NCI-H526 treated with DMSO at 0.1 percent for 48 hours (cell line): ENCODE measurements around the gene TEX2.

Source experiments
- DNase-seq: peaks from one replicate; lab custom pipeline; 2025; lab: John Stamatoyannopoulos, UW

The TEX2 gene

DNA sequence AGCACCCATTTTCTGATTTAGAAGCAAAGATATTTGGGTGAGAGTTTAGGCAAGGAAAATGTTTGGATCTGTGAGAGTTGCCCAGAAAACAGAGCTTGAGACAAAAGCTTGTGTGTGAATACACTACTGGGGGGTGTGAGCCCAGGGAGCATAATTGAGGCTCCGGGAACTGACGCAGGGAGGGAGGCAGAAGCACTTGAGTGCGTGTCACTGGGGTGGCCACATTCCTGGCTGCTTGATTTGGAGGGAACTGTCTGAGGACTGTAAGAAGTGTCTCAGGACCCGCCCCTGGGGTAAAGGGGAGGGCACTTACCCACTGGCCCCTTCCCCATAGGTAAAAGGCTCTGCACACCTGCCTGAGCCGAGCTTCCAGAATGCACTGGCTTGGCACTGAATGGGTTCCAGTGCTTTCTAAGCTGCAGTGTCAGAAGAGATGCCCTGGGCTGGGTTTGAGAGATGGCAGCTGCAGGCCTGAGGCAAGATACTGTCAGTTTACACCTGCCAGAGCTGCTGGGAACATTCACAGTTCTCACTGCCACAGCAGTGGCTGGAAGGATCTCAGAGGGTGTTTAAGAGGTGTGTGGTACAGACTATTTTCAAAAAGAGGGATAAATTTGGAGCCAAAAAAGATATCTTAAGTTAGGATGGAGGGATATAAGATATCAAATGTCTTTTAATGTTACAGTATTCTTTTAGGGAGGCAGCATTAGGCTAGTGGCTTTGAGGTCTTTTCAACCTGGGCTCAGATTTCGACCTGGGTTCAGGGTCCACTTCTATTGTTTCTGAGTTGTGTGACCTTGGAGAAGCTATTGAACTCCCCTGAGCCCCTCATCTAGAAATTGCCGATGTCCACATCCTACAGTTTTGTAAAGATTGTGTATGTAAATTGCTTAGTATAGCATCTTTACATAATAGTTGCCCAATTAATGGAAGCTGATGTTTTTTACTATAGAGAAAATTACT is 6.9 kb upstream of the TEX2 start:
- DNase-seq, result no peak

GRCh38 chr17:64264891-64265290 is 1.8 kb upstream of the TEX2 start:
- no peak for DNase-seq

DNA sequence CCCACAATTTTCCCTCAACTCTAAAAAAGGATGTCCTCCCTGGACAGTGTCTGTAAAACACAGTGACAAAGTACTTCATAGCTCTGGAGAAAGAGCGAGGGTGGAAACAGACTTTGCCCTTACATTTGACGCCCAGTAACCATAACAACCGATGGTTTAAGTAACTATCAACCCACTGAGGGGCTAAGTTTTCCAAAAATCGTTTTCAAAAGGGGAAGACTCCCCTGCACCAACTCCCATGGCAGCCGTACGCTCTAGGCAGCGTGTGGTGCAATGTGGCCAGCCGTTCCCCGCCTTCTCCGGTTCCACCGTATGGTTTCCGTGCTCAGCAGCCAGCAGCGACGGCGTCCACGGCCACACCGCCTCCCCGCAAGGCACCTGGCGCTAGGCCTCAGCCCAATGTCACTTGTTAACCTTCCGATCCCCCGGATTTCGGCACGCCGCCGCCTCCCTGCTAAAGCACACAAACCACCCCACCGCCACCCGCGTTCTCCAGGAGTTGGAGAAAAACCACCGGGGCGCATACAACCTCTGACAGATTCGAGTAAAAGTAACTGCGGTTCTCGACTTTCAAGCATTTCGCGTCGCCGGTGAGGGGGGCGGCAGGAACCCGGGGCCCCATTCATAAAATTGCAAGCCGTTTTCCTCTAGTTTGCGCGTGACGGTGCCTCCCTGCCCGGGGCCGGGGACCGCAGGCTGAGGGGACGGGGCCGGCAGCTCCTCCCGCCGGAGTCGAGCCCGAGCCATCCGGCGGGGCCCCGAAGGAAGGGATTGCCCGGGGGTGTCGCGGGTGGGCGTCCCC is 661 bp downstream of the TEX2 start:
- peak; percentile 39 for DNase-seq

DNA sequence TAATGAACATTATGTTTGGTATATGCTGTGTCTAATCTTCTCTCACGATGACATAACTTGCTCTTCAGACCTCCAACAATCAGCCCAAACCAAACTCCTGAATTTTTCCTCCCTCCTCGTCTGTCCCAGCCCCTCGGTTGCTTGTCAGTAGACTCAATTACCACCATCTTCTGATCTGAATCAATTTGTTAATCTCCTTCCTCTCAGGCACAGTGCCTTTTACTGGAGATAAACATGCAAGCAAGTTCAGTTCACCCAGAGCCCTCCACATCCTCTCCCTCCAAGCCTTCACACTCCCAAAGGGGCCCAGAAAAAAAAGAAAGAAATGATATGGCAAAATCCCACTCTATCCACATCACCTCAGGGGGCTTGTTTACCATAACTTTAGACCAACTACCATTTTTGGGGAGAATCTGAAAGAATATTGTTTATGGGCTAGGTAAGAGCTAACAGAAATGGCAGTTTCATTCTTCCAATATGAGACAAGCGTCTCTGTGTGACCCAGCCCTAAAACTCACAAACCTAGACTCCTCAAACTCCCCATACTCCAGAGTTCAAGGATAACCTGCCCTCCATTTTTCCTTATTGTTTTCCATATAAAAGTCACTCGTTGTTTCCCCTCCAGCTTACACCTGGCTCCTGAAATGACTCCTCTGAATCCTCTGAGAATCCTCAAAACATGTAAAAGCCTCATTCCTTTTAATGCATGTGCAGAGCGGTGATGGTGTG is 1.5 kb downstream of the TEX2 start:
- DNase-seq, result no peak

GRCh38 chr17:64260886-64261285 is 2.2 kb downstream of the TEX2 start:
- no peak for DNase-seq

DNA sequence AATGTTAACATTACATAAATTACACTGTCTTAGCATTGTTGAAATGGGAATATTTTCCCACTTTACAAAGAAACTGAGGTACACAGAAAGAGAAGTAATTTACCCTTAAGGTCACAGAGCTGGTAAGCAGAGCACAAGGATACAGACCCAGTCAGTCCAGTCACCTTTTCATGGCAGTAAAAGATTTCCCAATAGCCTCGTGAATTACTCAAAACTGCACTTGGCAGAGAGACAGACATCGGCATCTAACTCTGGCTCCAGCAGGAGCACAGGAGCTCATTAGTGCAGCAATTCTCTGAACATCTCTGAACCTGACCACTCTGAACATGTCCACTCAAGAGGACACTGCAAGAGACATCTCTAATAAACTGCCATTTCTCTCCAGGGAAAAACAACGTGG is 3.1 kb downstream of the TEX2 start:
- no peak for DNase-seq

DNA sequence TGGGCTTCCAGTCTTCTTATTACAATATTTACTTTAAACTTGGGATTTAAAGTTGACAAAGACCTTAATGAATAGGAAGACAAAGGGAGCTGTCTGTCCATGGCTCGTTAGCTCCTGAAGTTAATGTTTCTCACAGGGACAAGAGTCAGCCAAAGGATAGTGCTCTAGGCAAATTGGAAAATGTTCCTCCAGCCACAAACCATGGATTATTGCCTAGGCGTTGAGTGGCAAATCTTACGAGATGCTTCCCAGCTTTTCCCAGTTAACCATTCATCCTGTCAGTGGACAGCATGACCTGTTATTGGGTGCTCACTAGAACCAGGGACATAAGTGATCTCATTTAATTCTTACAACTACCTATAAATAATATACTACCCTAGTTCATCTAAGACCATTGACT is 3.6 kb downstream of the TEX2 start:
- DNase-seq, result no peak

- DNase-seq, result no peak
These were observed 5.9 kb downstream of the TEX2 start for GRCh38 chr17:64256913-64257807.

DNA sequence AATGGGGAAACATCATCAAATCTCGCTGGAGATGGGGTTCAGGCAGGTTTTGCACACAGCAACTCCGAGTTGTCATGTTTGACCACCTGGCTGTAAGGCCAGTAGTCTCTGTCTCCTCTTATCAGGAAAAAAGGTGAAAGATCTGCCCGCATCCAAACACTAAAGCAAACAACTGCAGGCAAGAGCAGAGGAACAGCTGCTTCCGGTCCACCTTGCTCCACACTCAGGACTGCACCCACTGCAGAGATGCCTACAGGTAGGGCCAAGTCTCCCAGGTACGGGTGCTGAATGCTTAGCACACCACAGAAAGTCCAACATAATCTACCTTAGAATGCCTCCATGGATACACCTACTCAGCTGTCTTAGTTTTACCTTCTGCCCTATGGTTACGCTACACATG is 7.3 kb downstream of the TEX2 start:
- no peak for DNase-seq

DNA sequence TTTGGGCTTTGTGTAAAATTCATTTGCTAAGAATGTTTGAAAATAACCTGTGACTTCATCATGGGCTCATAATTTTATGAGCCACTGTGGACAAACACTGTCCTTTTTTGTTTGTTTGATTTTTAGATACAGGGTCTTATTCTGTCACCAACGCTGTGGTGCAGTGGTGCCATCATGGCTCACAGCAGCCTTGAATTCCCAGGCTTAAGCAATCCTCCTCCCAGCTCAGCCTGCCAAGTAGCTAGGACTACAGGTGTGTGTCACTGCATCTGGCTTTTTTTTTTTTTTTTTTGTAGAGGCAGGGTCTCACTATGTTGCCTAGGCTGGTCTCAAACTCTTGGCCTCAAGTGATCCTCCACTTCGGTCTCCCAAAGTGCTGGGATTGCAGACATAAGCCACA is 8.3 kb downstream of the TEX2 start:
- no peak for DNase-seq

GRCh38 chr17:64253470-64253869 is 9.6 kb downstream of the TEX2 start:
- no peak for DNase-seq

- DNase-seq, result no peak
These were observed 10.2 kb downstream of the TEX2 start for GRCh38 chr17:64252831-64253230.

DNA sequence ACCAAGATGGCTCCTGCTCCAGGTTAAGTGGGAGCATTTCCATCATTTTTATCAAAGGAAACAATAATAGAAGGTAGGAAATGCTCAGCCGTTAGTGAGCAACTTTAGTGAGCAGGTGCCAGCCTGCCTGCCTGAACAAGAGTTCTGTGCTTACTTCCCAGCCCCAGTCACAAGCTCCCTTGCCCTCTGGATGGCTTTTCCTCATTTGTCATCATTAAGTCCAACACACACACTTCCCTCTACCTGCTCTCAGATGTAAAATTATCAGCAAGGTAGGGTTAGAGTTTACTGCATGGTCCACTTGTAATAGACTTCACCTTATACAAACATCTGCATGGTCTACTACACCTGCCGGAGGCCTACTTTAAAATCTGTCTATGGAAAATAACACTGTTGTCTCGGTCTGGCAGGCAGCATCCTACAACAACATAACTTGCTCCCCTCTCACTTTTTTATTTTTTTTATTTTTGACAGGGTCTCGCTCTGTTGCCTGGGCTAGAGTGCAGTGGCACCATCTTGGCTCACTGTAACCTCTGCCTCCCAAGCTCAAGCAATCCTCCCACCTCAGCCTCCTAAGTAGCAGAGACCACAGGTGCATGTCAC is 12.7 kb downstream of the TEX2 start:
- no peak for DNase-seq

- DNase-seq, result no peak
These were observed 15.2 kb downstream of the TEX2 start for GRCh38 chr17:64247836-64248235.

DNA sequence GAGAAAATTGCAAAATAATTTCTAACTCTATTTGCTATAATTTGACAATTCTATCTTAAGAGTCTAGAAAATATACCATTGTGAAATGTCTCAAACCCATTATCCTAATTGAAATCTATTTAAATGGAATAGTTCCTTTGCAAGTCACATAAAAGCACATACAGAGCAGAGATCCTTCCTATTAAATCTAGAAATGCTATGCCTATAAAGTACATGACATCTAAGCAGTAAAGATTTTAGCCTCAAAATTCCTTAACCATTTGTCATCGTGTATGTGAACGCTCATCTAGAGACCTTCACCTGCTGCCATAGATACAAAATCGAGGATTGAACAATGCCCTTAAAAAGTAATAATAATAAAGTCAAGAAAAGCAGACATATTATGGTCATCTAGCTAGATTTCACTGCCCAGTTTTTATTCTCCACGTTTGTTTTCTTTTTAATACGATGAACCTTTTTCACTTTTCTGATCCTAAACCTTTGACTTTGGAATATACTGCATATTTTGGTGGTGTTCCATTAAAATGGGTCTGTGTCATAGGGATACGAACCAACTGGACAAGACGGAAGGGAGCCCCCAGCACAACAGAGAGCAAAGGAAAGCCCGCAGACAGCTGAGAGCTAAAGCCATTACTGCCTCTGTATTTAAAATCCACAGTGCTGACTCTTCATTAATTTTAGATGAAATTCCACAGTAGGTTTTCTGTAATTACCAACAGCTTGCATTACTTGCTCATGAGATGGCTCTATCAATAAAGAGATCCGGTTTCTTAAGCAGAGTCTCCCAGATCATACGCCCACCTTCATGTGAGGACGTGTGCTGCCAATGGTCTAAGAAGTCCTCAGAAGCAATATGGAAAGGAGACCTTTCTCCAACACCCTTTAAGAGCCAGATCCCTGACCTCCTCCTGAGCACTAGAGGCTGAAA is 17.6 kb downstream of the TEX2 start:
- DNase-seq, result no peak

DNA sequence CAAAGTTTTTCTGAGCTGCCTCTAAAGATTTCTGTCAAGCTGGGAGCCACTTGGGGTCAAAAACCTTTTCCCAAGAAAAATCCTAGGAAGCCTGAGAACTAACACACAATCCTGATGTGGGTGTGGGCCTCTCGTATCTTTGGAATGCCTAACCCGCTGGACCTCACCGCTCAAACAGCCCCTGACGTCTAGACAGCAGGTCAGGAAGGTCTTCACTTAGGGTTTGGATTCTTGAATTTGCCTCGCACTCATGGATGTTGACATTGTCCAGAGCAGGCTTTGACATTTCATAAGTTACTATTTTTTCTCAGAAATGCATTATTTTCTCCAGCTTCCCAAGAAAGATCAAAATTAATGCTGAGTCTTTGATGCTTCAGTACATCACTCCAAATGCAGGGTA is 18.9 kb downstream of the TEX2 start:
- DNase-seq, result no peak

- DNase-seq, result no peak
These were observed 19.7 kb downstream of the TEX2 start for GRCh38 chr17:64243340-64243739.

DNA sequence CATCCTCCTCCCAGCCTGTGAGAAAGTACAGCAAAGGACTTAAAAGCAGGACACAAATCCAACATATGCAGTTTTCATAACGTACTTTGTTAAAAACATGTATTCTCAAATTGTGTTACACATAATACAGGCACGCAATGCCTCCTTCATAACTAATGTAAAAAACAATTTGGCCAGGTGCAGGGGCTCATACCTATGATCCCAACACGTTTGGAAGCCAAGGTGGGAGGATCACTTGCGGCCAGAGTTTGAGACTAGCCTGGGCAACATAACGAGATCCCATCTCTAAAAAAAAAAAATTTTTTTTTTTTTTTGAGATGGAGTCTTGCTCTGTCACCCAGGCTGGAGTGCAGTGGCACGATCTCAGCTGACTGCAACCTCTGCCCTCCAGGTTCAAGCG is 20.4 kb downstream of the TEX2 start:
- DNase-seq, result no peak

GRCh38 chr17:64240741-64241347 is 22.2 kb downstream of the TEX2 start:
- no peak for DNase-seq
